KMS-11 (cell line): ENCODE data around the gene MAP4K2.

ENCODE experiments used
- H2AFZ ChIP-seq: fragments of 200-600 bp; sonication (generic); 2 replicates; pipeline ENCODE4 v1.6.1; 2016; ENCODE audit warnings: antibody characterized with exemption, mixed run types, low read depth
- H3K27ac ChIP-seq: fragments of 200-600 bp; sonication (generic); 2 replicates; pipeline ENCODE4 v1.6.1; 2016; ENCODE audit warnings: mild to moderate bottlenecking, mixed run types
- H3K27me3 ChIP-seq: fragments of 200-600 bp; sonication (generic); 2 replicates; pipeline ENCODE4 v1.6.1; 2017; ENCODE audit warnings: mild to moderate bottlenecking, low read depth, mixed run types, moderate library complexity; ENCODE audit not compliant: insufficient read depth
- H3K36me3 ChIP-seq: fragments of 200-600 bp; sonication (generic); 2 replicates; pipeline ENCODE4 v1.6.1; 2017; ENCODE audit warnings: mild to moderate bottlenecking, mixed run types; ENCODE audit not compliant: insufficient read depth
- H3K4me1 ChIP-seq: fragments of 200-600 bp; sonication (generic); 2 replicates; pipeline ENCODE4 v1.6.1; 2016; ENCODE audit warnings: mild to moderate bottlenecking, low read depth, mixed run types; ENCODE audit not compliant: poor library complexity, severe bottlenecking
- H3K4me2 ChIP-seq: fragments of 200-600 bp; sonication (generic); 2 replicates; pipeline ENCODE4 v1.7.0; 2016; ENCODE audit warnings: mild to moderate bottlenecking, mixed run types
- H3K4me3 ChIP-seq: fragments of 200-600 bp; sonication (generic); IDR thresholded peaks from 2 replicates; pipeline ENCODE4 v1.6.1; 2017; ENCODE audit warnings: low read depth, low read length, mixed read lengths; ENCODE audit not compliant: insufficient read depth
- H3K79me2 ChIP-seq: fragments of 200-600 bp; sonication (generic); 2 replicates; pipeline ENCODE4 v1.6.1; 2016; ENCODE audit warnings: low read depth, mixed run types; ENCODE audit not compliant: insufficient read depth
- H3K9ac ChIP-seq: fragments of 200-600 bp; sonication (generic); 2 replicates; pipeline ENCODE4 v1.6.1; 2016; ENCODE audit warnings: mild to moderate bottlenecking, mixed run types
- H4K20me1 ChIP-seq: fragments of 200-600 bp; sonication (generic); 2 replicates; pipeline ENCODE4 v1.6.1; 2016; ENCODE audit warnings: mild to moderate bottlenecking, mixed run types; ENCODE audit not compliant: insufficient read depth
- TF ChIP-seq, protein P1 (sequence below): fragments of 200-600 bp; sonication (generic); conservative IDR thresholded peaks from 2 replicates; pipeline ENCODE4 v1.6.1; 2017; ENCODE audit warnings: low read depth, mild to moderate bottlenecking, antibody characterized with exemption, low read length, moderate library complexity, mixed read lengths

MAP4K2 gene

DNA sequence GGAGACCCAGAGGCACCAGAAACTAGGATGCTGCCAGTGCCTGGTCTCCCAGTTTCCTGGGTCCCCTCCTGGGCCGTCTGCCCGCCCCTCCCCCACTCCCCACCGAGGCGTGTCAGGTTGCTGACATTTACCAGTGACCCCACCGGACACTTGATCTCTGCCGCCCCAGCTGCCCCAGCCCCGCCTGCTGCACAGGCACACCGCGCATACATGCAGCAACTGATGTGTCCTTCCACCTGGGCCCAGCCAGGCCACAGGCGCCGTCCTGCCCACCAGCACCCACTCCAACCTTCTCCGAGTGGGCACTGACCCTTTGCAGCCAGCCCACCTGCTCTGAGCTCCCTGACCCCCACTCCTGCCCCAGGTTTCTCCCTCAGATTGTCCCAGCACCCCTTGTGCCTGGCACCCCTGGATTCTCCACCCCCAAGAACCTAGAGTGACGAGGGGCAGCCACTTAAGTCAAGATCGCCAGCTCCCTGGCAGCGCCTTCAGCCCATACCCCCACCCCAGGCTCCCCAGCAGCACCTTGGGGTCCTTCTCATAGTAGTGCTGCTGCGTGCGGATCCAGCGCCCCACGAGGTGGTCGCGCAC is 43.8 kb downstream of the MAP4K2 start:
- H3K27ac ChIP-seq: no peak overlapping the region
- H3K4me3 ChIP-seq: no peak overlapping the region
- no peak overlapping the region for H3K9ac ChIP-seq
- TF ChIP-seq, protein P1, sequence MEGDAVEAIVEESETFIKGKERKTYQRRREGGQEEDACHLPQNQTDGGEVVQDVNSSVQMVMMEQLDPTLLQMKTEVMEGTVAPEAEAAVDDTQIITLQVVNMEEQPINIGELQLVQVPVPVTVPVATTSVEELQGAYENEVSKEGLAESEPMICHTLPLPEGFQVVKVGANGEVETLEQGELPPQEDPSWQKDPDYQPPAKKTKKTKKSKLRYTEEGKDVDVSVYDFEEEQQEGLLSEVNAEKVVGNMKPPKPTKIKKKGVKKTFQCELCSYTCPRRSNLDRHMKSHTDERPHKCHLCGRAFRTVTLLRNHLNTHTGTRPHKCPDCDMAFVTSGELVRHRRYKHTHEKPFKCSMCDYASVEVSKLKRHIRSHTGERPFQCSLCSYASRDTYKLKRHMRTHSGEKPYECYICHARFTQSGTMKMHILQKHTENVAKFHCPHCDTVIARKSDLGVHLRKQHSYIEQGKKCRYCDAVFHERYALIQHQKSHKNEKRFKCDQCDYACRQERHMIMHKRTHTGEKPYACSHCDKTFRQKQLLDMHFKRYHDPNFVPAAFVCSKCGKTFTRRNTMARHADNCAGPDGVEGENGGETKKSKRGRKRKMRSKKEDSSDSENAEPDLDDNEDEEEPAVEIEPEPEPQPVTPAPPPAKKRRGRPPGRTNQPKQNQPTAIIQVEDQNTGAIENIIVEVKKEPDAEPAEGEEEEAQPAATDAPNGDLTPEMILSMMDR: no peak
- no peaks in the 10 kb centered on the region for H4K20me1 ChIP-seq
- H3K27me3 ChIP-seq: no peaks in the 10 kb centered on the region
- no peaks in the 10 kb centered on the region for H3K79me2 ChIP-seq
- H3K4me2 ChIP-seq: no peak overlapping the region
- no peaks in the 10 kb centered on the region; the same call in 1 of the 2 replicates for H3K36me3 ChIP-seq
- H2AFZ ChIP-seq: no peak overlapping the region
- peaks cover 16% of the 10 kb centered on the region for H3K4me1 ChIP-seq

DNA sequence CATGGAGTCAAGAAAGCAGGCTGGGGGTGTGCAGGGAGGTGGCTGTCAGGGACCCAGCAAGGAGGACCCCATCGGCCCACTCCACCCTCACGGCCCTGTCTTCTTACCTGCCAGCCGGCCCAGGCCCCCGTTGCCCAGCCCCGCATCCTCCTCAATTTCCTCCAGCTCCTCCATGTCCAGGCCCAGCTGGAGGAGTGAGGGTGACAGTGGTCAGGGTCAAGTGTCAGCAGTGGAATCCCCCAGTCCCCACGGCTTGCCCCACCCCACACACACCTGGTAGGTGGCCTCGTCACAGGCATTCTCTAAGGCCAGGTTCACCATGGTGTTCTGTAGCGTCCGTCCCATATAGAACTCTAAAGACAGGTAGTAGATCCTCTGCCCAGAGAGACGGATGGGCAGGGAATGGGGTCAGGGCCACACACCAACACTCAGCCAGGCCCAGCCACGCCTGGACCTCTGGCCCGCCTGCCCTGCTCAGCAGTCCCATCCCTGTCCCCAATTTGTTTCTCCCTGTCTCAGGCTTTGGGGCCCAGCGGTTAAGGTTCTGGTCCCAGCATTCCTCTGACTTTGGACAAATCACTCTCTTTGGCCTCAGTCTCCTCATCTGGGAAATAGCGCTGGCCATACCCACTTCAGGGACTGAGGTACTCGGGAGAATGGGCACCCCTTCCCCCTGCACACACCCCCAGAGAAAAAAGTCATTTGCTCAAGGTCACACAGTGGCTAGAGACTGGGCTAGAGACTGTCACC is 44.5 kb downstream of the MAP4K2 start:
- Histone ChIP-seq H4K20me1 (no peaks in the 10 kb centered on the region), H3K27ac (no peak overlapping the region), H3K4me1 (peaks cover 16% of the 10 kb centered on the region), H3K4me3 (no peak overlapping the region), H3K9ac (no peak overlapping the region), H3K79me2 (no peaks in the 10 kb centered on the region), H3K27me3 (no peaks in the 10 kb centered on the region), H2AFZ (no peak overlapping the region), H3K36me3 (no peaks in the 10 kb centered on the region), H3K4me2 (no peak overlapping the region)
- TF ChIP-seq, protein P1: no peak

DNA sequence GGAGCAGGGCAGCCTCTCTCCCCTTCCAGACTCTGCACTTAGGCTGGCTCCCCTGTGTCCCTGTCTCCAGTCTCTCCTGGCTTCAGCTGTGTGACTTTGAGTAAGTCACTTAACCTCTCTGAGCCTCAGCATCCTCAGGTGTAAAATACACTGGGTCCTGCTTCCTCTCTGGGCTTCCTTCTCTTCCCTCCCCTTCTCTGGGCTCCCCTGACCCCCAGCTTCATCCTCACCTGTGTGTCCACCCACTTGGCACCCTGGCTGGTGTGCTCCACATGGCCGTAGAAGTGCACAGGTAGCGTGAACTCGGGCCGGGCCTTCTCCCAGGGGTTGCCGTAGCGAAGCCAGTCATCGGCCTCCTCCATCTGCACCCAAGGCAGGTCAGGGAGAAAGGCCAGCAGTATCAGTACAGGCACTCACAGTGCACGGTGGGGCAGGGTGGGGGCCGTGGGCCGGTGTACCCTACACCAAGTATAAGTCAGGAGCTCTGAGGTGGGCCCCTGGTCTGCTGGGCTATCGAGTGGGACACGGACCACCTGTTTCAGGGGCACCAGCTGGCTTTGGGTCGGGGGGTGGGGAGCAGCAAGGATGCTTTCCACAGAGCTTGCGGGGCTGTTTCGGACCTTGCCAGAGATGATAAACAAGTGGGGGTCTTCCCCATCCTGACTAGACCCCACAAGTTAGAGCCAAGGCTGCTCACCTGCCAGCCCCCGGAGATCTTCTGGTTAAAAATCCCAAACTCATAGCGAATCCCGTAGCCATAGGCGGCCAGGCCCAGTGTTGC is 45.3 kb downstream of the MAP4K2 start:
- Histone ChIP-seq H3K4me3 (no peak overlapping the region), H3K4me2 (no peak overlapping the region), H3K27ac (no peak overlapping the region), H3K4me1 (peaks cover 16% of the 10 kb centered on the region), H4K20me1 (no peaks in the 10 kb centered on the region), H3K36me3 (no peaks in the 10 kb centered on the region), H3K9ac (no peak overlapping the region), H3K27me3 (no peaks in the 10 kb centered on the region), H2AFZ (no peak overlapping the region), H3K79me2 (no peaks in the 10 kb centered on the region)
- TF ChIP-seq, protein P1: no peak

DNA sequence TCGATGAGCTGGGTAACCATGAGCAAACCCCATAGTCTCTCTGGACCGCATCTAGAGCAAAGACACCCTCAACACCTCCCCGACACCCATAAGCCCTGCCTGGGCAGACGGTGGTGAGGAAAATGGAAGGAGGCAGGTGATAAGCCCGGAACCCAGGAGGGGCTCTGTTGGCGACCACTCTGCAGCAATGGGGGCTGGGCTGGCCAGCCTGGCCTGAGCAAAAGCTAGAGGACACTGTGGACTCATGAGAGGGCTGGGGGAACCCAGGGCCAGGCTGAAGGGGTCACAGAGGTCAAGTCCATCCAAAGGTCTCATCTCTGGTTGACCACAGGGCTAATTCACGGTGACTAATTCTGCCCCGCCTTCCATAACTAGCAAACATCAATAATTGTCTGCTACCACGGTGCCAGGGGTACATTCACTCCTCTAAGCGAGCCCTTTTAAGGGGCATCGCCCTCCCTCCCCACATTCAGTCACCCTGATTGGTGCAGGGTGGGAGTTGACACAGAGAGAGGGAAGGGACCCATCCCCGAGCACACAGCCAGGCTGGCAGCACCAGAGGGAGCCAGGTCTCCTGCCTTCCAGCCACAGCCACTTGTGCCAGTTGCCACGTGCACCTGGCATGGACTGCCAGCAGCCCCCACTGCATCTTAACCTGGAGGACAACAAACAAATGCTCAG is 47.2 kb downstream of the MAP4K2 start:
- Histone ChIP-seq H3K4me1 (peaks cover 16% of the 10 kb centered on the region), H3K9ac (no peak overlapping the region), H2AFZ (no peak overlapping the region), H3K36me3 (no peaks in the 10 kb centered on the region), H4K20me1 (no peaks in the 10 kb centered on the region), H3K27ac (no peak overlapping the region; the same call in 1 of the 2 replicates), H3K4me2 (no peak overlapping the region), H3K79me2 (no peaks in the 10 kb centered on the region), H3K27me3 (no peaks in the 10 kb centered on the region), H3K4me3 (no peak overlapping the region)
- TF ChIP-seq, protein P1: no peak
